Ascending aorta (tissue), 2 donors: ENCODE results near the gene BMP2K. TPM values are rescaled to one million over a fixed set of nuclear protein-coding genes. Genes with fewer than 3 reads are reported as not detected.

Experiments
- DNase-seq, 2 donors: peaks; one replicate each; pipeline ENCODE4 v3.0.0-alpha.2; 2019; ENCODE audit warnings: low spot score in 2 of 2
- H3K27ac ChIP-seq, 2 donors: fragments of 200-600 bp; sonication (generic); one replicate each; pipeline ENCODE4 v1.5.1; 2016 to 2017; ENCODE audit warnings: mild to moderate bottlenecking in 1 of 2
- H3K27me3 ChIP-seq: fragments of 200-600 bp; sonication (generic); one replicate; pipeline ENCODE4 v1.5.1; 2017
- H3K36me3 ChIP-seq, 2 donors: fragments of 200-600 bp; sonication (generic); one replicate each; pipeline ENCODE4 v1.5.1; 2016
- H3K4me1 ChIP-seq, 2 donors: fragments of 200-600 bp; sonication (generic); one replicate each; pipeline ENCODE4 v1.5.1; 2016 to 2017; ENCODE audit warnings: mild to moderate bottlenecking in 1 of 2
- H3K4me3 ChIP-seq, 2 donors: fragments of 200-600 bp; sonication (generic); one replicate each; pipeline ENCODE4 v1.5.1; 2016 to 2017; ENCODE audit warnings: mild to moderate bottlenecking in 1 of 2
- H3K9me3 ChIP-seq, 2 donors: fragments of 200-600 bp; sonication (generic); one replicate each; pipeline ENCODE4 v1.5.1; 2016
- CTCF ChIP-seq, 3 experiments: fragments of 200-600 bp in 2 of 3; fragments of 450-650 bp in 1 of 3; sonication (generic) in 2 of 3; IDR thresholded peaks; one replicate each; pipeline ENCODE4 v1.5.1; 2016 to 2019; ENCODE audit warnings: antibody characterized with exemption in 3 of 3, mild to moderate bottlenecking in 1 of 3, moderate library complexity in 1 of 3
- intact Hi-C: fragments of 100-400 bp; cut with DNase I; formaldehyde crosslinking; loops from one replicate; pipeline ENCODE4 v1.15.1; 2023
- total RNA-seq: library from RNA; depleted of rRNA; stranded (reverse); fragments of >200 nt; gene quantifications from one replicate; pipeline ENCODE4 v1.1.0, GENCODE V29; 2016

The BMP2K gene
- total RNA-seq, 1 donor from 2014 or later: 16.6 TPM

GRCh38 chr4:78756776-78757175 is 19.4 kb upstream of the BMP2K start:
- no peak for TF ChIP-seq CTCF (IDR thresholded peaks at IDR 0.05)
- Histone ChIP-seq H3K27me3 (no peaks in the 10 kb centered on the region), H3K36me3 (no peaks in the 10 kb centered on the region), H3K27ac (no peak overlapping the region), H3K9me3 (no peaks in the 10 kb centered on the region), H3K4me1 (no peaks in the 10 kb centered on the region), H3K4me3 (no peak overlapping the region)
- intact Hi-C loops: no loop called here
- no peak for DNase-seq

- H3K9me3 ChIP-seq: no peaks in the 10 kb centered on the region
- TF ChIP-seq CTCF (IDR thresholded peaks at IDR 0.05): no peak
- DNase-seq: no peak
- H3K4me1 ChIP-seq: no peaks in the 10 kb centered on the region
- H3K4me3 ChIP-seq: no peak overlapping the region
- H3K27me3 ChIP-seq: no peaks in the 10 kb centered on the region
- no peak overlapping the region for H3K27ac ChIP-seq
- H3K36me3 ChIP-seq: no peaks in the 10 kb centered on the region
- intact Hi-C loops: no loop called here
Observed at GRCh38 chr4:78757574-78757973, 18.6 kb upstream of the BMP2K start.

GRCh38 chr4:78758085-78758484 is 18.1 kb upstream of the BMP2K start:
- Histone ChIP-seq H3K4me1 (no peaks in the 10 kb centered on the region), H3K27ac (no peak overlapping the region), H3K27me3 (no peaks in the 10 kb centered on the region), H3K36me3 (no peaks in the 10 kb centered on the region), H3K9me3 (no peaks in the 10 kb centered on the region), H3K4me3 (no peak overlapping the region)
- intact Hi-C loops: no loop called here
- no peak for DNase-seq
- no peak for TF ChIP-seq CTCF (IDR thresholded peaks at IDR 0.05)

- no peaks in the 10 kb centered on the region for H3K27me3 ChIP-seq
- TF ChIP-seq CTCF (IDR thresholded peaks at IDR 0.05): no peak
- H3K27ac ChIP-seq: no peak overlapping the region
- no peaks in the 10 kb centered on the region for H3K36me3 ChIP-seq
- no peak for DNase-seq
- H3K9me3 ChIP-seq: no peaks in the 10 kb centered on the region
- no peak overlapping the region for H3K4me3 ChIP-seq
- intact Hi-C loops: no loop called here
- no peaks in the 10 kb centered on the region for H3K4me1 ChIP-seq
Observed at GRCh38 chr4:78762529-78762928, 13.6 kb upstream of the BMP2K start.

- no peaks in the 10 kb centered on the region for H3K27me3 ChIP-seq
- TF ChIP-seq CTCF (IDR thresholded peaks at IDR 0.05): no peak
- intact Hi-C loops: no loop called here
Observed at GRCh38 chr4:78763251-78763650, 12.9 kb upstream of the BMP2K start.

GRCh38 chr4:78763763-78764387 is 12.3 kb upstream of the BMP2K start:
- Histone ChIP-seq H3K4me3 (no peak overlapping the region), H3K4me1 (no peaks in the 10 kb centered on the region), H3K27me3 (no peaks in the 10 kb centered on the region), H3K9me3 (no peaks in the 10 kb centered on the region), H3K27ac (no peak overlapping the region), H3K36me3 (no peaks in the 10 kb centered on the region)
- intact Hi-C loops: no loop called here
- no peak for TF ChIP-seq CTCF (IDR thresholded peaks at IDR 0.05)
- no peak for DNase-seq

More at GRCh38 chr4:78763251-78763650, 12.9 kb upstream of the BMP2K start:
- DNase-seq: no peak
- Histone ChIP-seq H3K4me3 (no peak overlapping the region), H3K4me1 (no peaks in the 10 kb centered on the region), H3K36me3 (no peaks in the 10 kb centered on the region), H3K27ac (no peak overlapping the region), H3K9me3 (no peaks in the 10 kb centered on the region)
